Activated CD8-positive, alpha-beta T cell treated with anti-CD3 and anti-CD28 coated beads for 36 hours (primary cell): ENCODE results near the gene CREBRF. TPM values are rescaled to one million over a fixed set of nuclear protein-coding genes. Genes with fewer than 3 reads are reported as not detected.
"Not testable (repeated sequence)": the region's sequence is repeated elsewhere in the genome, so short reads cannot be mapped to it uniquely, and the experiment has no call there.

ENCODE experiments used
- ATAC-seq: fragments of 200-7000 bp; cut with Tn5 transposase; one replicate; pipeline ENCODE4 v1.10.0; 2021; ENCODE audit warnings: mild to moderate bottlenecking, moderate library complexity
- CTCF ChIA-PET: fragments of 350-600 bp; sonication (Branson Sonifier 250); formaldehyde crosslinking; loops from one replicate; lab custom pipeline; 2021; ENCODE audit warnings: antibody characterized with exemption; lab: Charles Lee
- POLR2A ChIA-PET: fragments of 350-600 bp; sonication (Branson Sonifier 250); formaldehyde crosslinking; loops from one replicate; lab custom pipeline; 2021; ENCODE audit warnings: antibody characterized with exemption; lab: Charles Lee
- DNase-seq: peaks from one replicate; pipeline ENCODE4 v3.0.0-alpha.2; 2020
- H3K27ac Mint-ChIP-seq: one replicate; pipeline ENCODE4 v1.8.0; 2021; ENCODE audit warnings: mild to moderate bottlenecking, mixed read lengths
- H3K27me3 Mint-ChIP-seq: one replicate; pipeline ENCODE4 v1.8.0; 2021; ENCODE audit warnings: mixed read lengths
- H3K36me3 Mint-ChIP-seq: one replicate; pipeline ENCODE4 v1.8.0; 2021; ENCODE audit warnings: low read depth, mixed read lengths
- H3K4me1 Mint-ChIP-seq: one replicate; pipeline ENCODE4 v1.8.0; 2021; ENCODE audit warnings: low read depth, mixed read lengths
- H3K4me3 Mint-ChIP-seq: one replicate; pipeline ENCODE4 v1.8.0; 2021; ENCODE audit warnings: mild to moderate bottlenecking, moderate library complexity, mixed read lengths
- H3K9me3 Mint-ChIP-seq: one replicate; pipeline ENCODE4 v1.8.0; 2021; ENCODE audit warnings: mixed read lengths
- intact Hi-C: fragments of 100-400 bp; cut with micrococcal nuclease; formaldehyde crosslinking; loops from one replicate; pipeline ENCODE4 v1.10.0; 2022
- total RNA-seq, 2 experiments: library from RNA; stranded (reverse); gene quantifications; one replicate each; pipeline ENCODE4 v1.2.3, GENCODE V29; 2021
- TF ChIP-seq, protein P1 (sequence below): fragments of 200-600 bp; IDR thresholded peaks from one replicate; pipeline ENCODE4 v1.8.0; 2022; ENCODE audit warnings: antibody characterized with exemption, mild to moderate bottlenecking

The CREBRF gene
- total RNA-seq, 2 experiments from 2014 or later, result 9.3 to 10.2 TPM

DNA sequence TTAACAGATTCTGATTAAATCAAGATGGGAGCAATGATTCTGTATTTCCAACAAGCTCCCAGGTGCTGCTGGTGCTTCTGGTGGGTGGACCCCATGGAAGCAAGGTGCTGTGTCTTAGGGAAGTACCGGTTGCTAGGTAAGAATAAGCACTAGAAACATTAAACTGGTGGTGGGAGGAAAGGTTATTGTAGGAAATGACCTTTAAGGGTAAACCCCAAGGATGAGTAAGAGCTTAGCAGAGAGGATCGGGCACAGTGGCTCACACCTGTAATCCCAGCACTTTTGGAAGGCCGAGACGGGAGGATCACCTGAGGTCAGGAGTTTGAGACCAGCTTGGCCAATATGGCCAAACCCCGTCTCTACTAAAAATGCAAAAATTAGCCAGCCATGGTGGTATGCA is 16.2 kb upstream of the CREBRF start:
- Mint-ChIP-seq H3K9me3 (no peaks in the 10 kb centered on the region), H3K27me3 (no peaks in the 10 kb centered on the region), H3K4me3 (no peak overlapping the region), H3K36me3 (peaks cover 22% of the 10 kb centered on the region), H3K27ac (peak overlapping the region; percentile 64), H3K4me1 (peaks cover 41% of the 10 kb centered on the region)
- ChIA-PET POLR2A (interaction anchor here (1.2 to 2.8 kb wide), 5 partner anchors 10 to 56 kb away, joined by 3 to 10 read pairs (median 7); partner anchors contain the start of gene ATP6V0E1), CTCF (interaction anchor here (0.9 to 2.5 kb wide), 6 partner anchors 10 to 56 kb away, joined by 4 to 6 read pairs (median 4); partner anchors contain the start of gene ATP6V0E1)
- intact Hi-C loops, result no loop called here
- DNase-seq, result no peak
- ATAC-seq, result peak; percentile 51
- TF ChIP-seq, protein P1, sequence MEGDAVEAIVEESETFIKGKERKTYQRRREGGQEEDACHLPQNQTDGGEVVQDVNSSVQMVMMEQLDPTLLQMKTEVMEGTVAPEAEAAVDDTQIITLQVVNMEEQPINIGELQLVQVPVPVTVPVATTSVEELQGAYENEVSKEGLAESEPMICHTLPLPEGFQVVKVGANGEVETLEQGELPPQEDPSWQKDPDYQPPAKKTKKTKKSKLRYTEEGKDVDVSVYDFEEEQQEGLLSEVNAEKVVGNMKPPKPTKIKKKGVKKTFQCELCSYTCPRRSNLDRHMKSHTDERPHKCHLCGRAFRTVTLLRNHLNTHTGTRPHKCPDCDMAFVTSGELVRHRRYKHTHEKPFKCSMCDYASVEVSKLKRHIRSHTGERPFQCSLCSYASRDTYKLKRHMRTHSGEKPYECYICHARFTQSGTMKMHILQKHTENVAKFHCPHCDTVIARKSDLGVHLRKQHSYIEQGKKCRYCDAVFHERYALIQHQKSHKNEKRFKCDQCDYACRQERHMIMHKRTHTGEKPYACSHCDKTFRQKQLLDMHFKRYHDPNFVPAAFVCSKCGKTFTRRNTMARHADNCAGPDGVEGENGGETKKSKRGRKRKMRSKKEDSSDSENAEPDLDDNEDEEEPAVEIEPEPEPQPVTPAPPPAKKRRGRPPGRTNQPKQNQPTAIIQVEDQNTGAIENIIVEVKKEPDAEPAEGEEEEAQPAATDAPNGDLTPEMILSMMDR, result no peak

DNA sequence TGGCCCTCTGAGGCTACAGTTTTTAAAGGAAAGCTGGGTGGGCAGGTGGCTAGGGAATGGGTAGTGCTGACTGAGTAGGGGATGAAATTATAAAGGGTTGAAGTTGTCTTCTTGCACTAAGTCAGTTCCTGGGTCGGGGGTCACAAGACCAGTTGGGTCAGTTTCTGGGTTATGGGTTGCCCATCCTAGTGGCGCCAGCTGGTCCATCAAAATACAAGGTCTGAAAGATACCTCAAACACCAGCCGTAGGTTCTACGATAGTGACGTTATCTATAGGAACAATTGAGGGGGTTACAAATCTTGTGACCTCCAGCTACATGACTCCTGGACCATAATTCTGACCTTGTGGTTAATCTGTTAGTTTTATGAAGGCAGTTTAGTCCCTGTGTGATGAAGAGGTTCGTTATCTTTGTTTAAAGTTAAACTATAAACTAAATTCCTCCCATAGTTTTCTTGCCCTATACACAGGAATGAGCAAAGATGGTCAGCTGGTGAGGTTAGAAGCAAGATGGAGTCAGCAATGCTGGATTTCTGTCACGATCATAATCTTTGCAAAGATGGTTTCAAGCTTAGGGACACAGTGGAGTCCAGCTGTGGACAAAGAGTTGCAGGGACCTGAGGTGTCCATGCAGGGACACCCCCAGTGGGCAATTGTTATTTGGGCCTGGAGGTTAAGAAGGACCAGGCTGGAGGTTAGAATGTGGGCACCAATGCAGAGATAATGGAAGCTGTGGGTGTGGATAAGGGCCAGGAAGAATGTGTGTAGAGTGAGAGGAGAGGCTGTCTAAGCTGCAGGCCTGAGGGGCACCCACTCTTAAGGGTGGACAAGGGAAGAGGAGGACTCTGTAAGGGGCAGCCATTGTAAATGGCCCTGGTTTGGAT is 14.0 kb upstream of the CREBRF start:
- no peak overlapping the region for H3K4me3 Mint-ChIP-seq
- ChIA-PET CTCF (interaction anchor here (1.2 kb wide), 1 partner anchor 83 kb away, joined by 3 read pairs; the partner anchor contains the start of gene RPL26L1), POLR2A (no interaction called here)
- no peaks in the 10 kb centered on the region for H3K27me3 Mint-ChIP-seq
- TF ChIP-seq, protein P1, result no peak
- intact Hi-C loops, result no loop called here
- no peaks in the 10 kb centered on the region for H3K9me3 Mint-ChIP-seq
- DNase-seq (no peak), ATAC-seq (no peak)
- H3K4me1 Mint-ChIP-seq, result peaks cover 21% of the 10 kb centered on the region
- peaks cover 5% of the 10 kb centered on the region for H3K36me3 Mint-ChIP-seq
- H3K27ac Mint-ChIP-seq, result no peak overlapping the region

DNA sequence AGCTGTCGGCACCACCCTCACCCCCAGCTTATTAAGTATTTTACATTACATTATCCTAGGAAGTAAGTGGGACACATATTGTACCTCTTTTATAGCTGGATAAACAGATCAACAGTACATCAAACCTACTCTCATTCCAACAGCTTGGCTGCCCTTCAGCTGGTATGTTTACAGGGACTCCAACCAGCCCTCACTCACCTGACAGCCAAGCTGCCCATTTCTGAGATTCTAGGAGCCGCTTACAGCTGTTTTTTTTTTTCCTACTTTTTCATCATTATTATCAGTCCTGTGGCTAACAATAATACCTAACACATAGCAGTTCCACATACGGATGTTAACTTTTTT is 13.4 kb upstream of the CREBRF start:
- Mint-ChIP-seq H3K9me3 (no peaks in the 10 kb centered on the region), H3K4me1 (peaks cover 18% of the 10 kb centered on the region), H3K27me3 (no peaks in the 10 kb centered on the region), H3K36me3 (peaks cover 2% of the 10 kb centered on the region), H3K4me3 (no peak overlapping the region), H3K27ac (no peak overlapping the region)
- intact Hi-C loops, result no loop called here
- ChIA-PET CTCF (no interaction called here), POLR2A (no interaction called here)
- no peak for DNase-seq
- TF ChIP-seq, protein P1, result no peak
- no peak for ATAC-seq

DNA sequence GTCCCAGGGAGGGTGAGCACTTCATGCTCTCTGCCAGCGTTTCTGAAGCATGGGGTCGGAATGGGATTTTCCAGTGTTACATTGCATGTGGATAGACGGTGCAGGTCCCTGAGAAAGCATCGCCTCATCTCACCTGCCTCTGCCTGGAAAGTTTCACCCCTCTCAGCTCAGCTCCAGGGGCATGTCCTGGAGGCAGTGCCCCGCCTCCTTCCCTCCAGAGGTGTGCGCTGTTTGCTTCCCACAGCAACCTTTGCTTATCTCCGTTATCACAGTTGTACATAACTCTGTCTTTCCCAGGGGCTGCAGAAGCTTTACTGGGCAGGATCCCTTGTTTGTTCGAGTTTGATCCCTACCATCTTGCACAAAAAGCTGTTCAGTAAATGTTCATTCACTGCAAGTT is 10.7 kb upstream of the CREBRF start:
- H3K27me3 Mint-ChIP-seq, result no peaks in the 10 kb centered on the region
- H3K4me1 Mint-ChIP-seq, result peaks cover 1% of the 10 kb centered on the region
- no peaks in the 10 kb centered on the region for H3K9me3 Mint-ChIP-seq
- no peak for ATAC-seq
- POLR2A ChIA-PET, result interaction anchor here (1.2 kb wide), 1 partner anchor 62 kb away, joined by 4 read pairs; no protein-coding TSS in a partner anchor
- TF ChIP-seq, protein P1, result no peak
- intact Hi-C loops, result no loop called here
- no peaks in the 10 kb centered on the region for H3K36me3 Mint-ChIP-seq
- DNase-seq, result no peak
- H3K4me3 Mint-ChIP-seq, result no peak overlapping the region
- CTCF ChIA-PET, result no interaction called here
- no peak overlapping the region for H3K27ac Mint-ChIP-seq

DNA sequence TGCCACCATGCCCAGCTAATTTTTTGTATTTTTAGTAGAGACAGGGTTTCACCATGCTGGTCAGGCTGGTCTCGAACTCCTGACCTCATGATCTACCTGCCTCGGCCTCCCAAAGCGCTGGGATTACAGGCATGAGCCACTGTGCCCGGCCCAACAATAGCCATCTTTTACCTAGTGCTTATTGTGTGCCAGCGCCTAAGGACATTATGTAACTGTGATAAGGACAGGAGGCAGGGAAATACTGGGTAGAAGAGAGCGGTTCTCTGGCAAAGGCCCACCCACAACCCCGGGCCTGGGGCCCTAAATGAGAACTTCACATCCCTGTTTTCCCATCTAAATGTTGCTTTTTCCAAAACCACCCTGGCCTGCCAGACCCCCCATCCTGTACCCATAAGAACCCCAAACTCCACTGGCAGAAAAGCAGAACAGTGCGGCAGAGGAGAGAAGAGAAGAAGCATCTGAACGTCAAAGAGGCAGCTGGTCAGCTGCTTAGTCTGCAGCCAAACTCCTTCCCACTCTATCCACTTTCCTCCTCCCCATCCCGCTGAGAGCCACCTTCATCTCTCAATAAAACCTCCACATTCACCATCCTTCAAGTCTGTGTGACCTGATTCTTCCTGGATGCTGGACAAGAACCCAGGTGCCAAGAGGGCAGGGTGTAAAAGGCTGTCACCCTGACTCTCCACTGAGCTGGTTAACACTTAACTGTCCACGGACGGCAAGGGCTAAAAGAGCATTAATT is 8.9 kb upstream of the CREBRF start:
- H3K4me1 Mint-ChIP-seq, ATAC-seq, H3K36me3 Mint-ChIP-seq, DNase-seq, H3K4me3 Mint-ChIP-seq, H3K27me3 Mint-ChIP-seq, H3K9me3 Mint-ChIP-seq, intact Hi-C loops, H3K27ac Mint-ChIP-seq, CTCF ChIA-PET: not testable (repeated sequence)
- POLR2A ChIA-PET, result interaction anchor here (0.6 kb wide), 1 partner anchor 64 kb away, joined by 3 read pairs; no protein-coding TSS in a partner anchor
